H1 (cell line): ENCODE measurements around the gene UBN1. TPM values are rescaled to one million over a fixed set of nuclear protein-coding genes. Genes with fewer than 3 reads are reported as not detected.

Experiments
- CTCF ChIA-PET: fragments of 300-600 bp; sonication (Branson Sonifier 250); formaldehyde crosslinking; loops from one replicate; lab custom pipeline; 2021; ENCODE audit not compliant: partially characterized antibody; lab: Charles Lee
- POLR2A ChIA-PET: fragments of 300-600 bp; sonication (Branson Sonifier 250); formaldehyde crosslinking; loops from one replicate; lab custom pipeline; 2021; ENCODE audit warnings: inconsistent platforms; ENCODE audit not compliant: partially characterized antibody; lab: Charles Lee
- DNase-seq, 2 experiments: peaks; one replicate each; pipeline versions ENCODE4 v3.0.0 to v3.0.0-alpha.2; 2010 to 2022; ENCODE audit warnings: low spot score in 2 of 2, low read depth in 1 of 2, mixed read lengths in 1 of 2
- FAIRE-seq: peaks from 2 replicates; lab custom pipeline; 2011; peaks lifted over from hg19 to GRCh38; lab: Jason Lieb, UNC
- H2AFZ ChIP-seq: 2 replicates; pipeline ENCODE4 v1.8.1; 2012; ENCODE audit warnings: low read length, inconsistent platforms
- H2AK5ac ChIP-seq: 2 replicates; pipeline ENCODE4 v1.6.1; 2013; ENCODE audit warnings: low read depth, low read length
- H2BK120ac ChIP-seq: replicated peaks from 2 replicates; pipeline ENCODE3; 2013; ENCODE audit warnings: low read depth, low read length, inconsistent platforms
- H2BK12ac ChIP-seq: 2 replicates; pipeline ENCODE4 v1.6.1; 2013; ENCODE audit warnings: low read depth, low read length
- H2BK15ac ChIP-seq: 2 replicates; pipeline ENCODE4 v1.6.1; 2013; ENCODE audit warnings: low read length
- H2BK20ac ChIP-seq: 2 replicates; pipeline ENCODE4 v1.6.1; 2013; ENCODE audit warnings: low read length
- H2BK5ac ChIP-seq: 2 replicates; pipeline ENCODE4 v1.6.1; 2013; ENCODE audit warnings: low read depth, low read length
- H3K14ac ChIP-seq: 2 replicates; pipeline ENCODE4 v1.6.1; 2013; ENCODE audit warnings: inconsistent platforms; ENCODE audit not compliant: insufficient read length
- H3K18ac ChIP-seq: 2 replicates; pipeline ENCODE4 v1.6.1; 2013; ENCODE audit warnings: low read length; ENCODE audit errors: extremely low read depth
- H3K23ac ChIP-seq: 2 replicates; pipeline ENCODE4 v1.6.1; 2013; ENCODE audit warnings: inconsistent platforms; ENCODE audit not compliant: insufficient read length
- H3K23me2 ChIP-seq: 2 replicates; pipeline ENCODE4 v1.6.1; 2013; ENCODE audit warnings: low read depth, low read length
- H3K27ac ChIP-seq: 2 replicates; pipeline ENCODE4 v1.6.1; 2011; ENCODE audit warnings: low read depth, low read length, inconsistent platforms
- H3K27me3 ChIP-seq, 4 experiments: replicated peaks in 1 of 4; 1 replicate in 1 of 4; 2 replicates in 3 of 4; pipeline versions ENCODE4 v1.6.1 to v1.8.1; 2011 to 2013; ENCODE audit warnings: low read length in 3 of 4, mild to moderate bottlenecking in 3 of 4, inconsistent platforms in 2 of 4, mixed read lengths in 2 of 4, moderate library complexity in 1 of 4; ENCODE audit not compliant: control insufficient read depth in 3 of 4, insufficient read depth in 3 of 4; ENCODE audit errors: extremely low read depth in 1 of 4
- H3K36me3 ChIP-seq, 4 experiments: 2 replicates each; pipeline versions ENCODE4 v1.6.1 to v1.8.1; 2011 to 2013; ENCODE audit warnings: mild to moderate bottlenecking in 4 of 4, low read length in 3 of 4, moderate library complexity in 2 of 4, control low read depth in 1 of 4, inconsistent platforms in 1 of 4; ENCODE audit not compliant: insufficient read depth in 4 of 4, control insufficient read depth in 2 of 4
- H3K4ac ChIP-seq: replicated peaks from 2 replicates; pipeline ENCODE3; 2013; ENCODE audit warnings: low read length, low read depth, mixed read lengths, inconsistent platforms; ENCODE audit not compliant: insufficient read length
- H3K4me1 ChIP-seq, 4 experiments: replicated peaks in 1 of 4; 1 replicate in 1 of 4; 2 replicates in 3 of 4; pipeline versions ENCODE4 v1.6.1 to v1.8.1; 2011 to 2013; ENCODE audit warnings: low read length in 3 of 4, inconsistent platforms in 2 of 4, mixed read lengths in 1 of 4; ENCODE audit not compliant: insufficient read depth in 4 of 4, control insufficient read depth in 3 of 4
- H3K4me2 ChIP-seq, 2 experiments: 2 replicates each; pipeline versions ENCODE4 v1.6.1 to v1.8.1; 2011 to 2013; ENCODE audit warnings: low read depth in 2 of 2, low read length in 2 of 2, control low read depth in 1 of 2, inconsistent platforms in 1 of 2, mild to moderate bottlenecking in 1 of 2; ENCODE audit not compliant: insufficient read depth in 1 of 2
- H3K4me3 ChIP-seq, 4 experiments: fragments of 200-600, 300-600 bp in 1 of 4; sonication (generic), shearing (Covaris generic), sonication (Bioruptor Twin) in 1 of 4; 2 replicates each; pipeline versions ENCODE4 v1.5.1 to v1.8.1; 2011 to 2016; ENCODE audit warnings: low read length in 4 of 4, low read depth in 3 of 4, control low read depth in 2 of 4, inconsistent platforms in 2 of 4, mild to moderate bottlenecking in 2 of 4, mixed read lengths in 1 of 4, moderate library complexity in 1 of 4; ENCODE audit not compliant: insufficient read depth in 2 of 4; ENCODE audit errors: extremely low read depth in 1 of 4
- H3K56ac ChIP-seq: replicated peaks from 2 replicates; pipeline ENCODE3; 2013; ENCODE audit warnings: low read depth, mild to moderate bottlenecking, mixed read lengths, low read length, inconsistent platforms; ENCODE audit not compliant: insufficient read length
- H3K79me1 ChIP-seq: 2 replicates; pipeline ENCODE4 v1.6.1; 2013; ENCODE audit warnings: low read depth, low read length, control low read depth
- H3K79me2 ChIP-seq, 2 experiments: 2 replicates each; pipeline versions ENCODE4 v1.6.1 to v1.8.1; 2012 to 2013; ENCODE audit warnings: low read length in 2 of 2, mild to moderate bottlenecking in 2 of 2, inconsistent platforms in 1 of 2; ENCODE audit not compliant: insufficient read depth in 2 of 2, control insufficient read depth in 1 of 2
- H3K9ac ChIP-seq, 4 experiments: replicated peaks in 1 of 4; 1 replicate in 1 of 4; 2 replicates in 3 of 4; pipeline versions ENCODE4 v1.6.1 to v1.8.1; 2011 to 2013; ENCODE audit warnings: low read depth in 3 of 4, low read length in 3 of 4, control low read depth in 2 of 4, mild to moderate bottlenecking in 2 of 4, moderate library complexity in 2 of 4, inconsistent platforms in 1 of 4; ENCODE audit errors: extremely low read depth in 1 of 4
- H3K9me3 ChIP-seq, 2 experiments: 2 replicates each; pipeline versions ENCODE4 v1.6.1 to v1.8.1; 2012 to 2013; ENCODE audit warnings: mild to moderate bottlenecking in 2 of 2, moderate library complexity in 2 of 2, control low read depth in 1 of 2, inconsistent platforms in 1 of 2, low read depth in 1 of 2, low read length in 1 of 2, mixed read lengths in 1 of 2; ENCODE audit not compliant: insufficient read depth in 2 of 2
- H4K20me1 ChIP-seq, 2 experiments: replicated peaks in 1 of 2; 2 replicates each; pipeline versions ENCODE3 to v1.8.1; 2011 to 2013; ENCODE audit warnings: inconsistent platforms in 2 of 2, low read length in 2 of 2, mild to moderate bottlenecking in 1 of 2; ENCODE audit not compliant: insufficient read depth in 2 of 2, control insufficient read depth in 1 of 2
- H4K5ac ChIP-seq: 2 replicates; pipeline ENCODE4 v1.6.1; 2013; ENCODE audit warnings: low read length, low read depth, mixed read lengths, inconsistent platforms; ENCODE audit not compliant: insufficient read length
- H4K8ac ChIP-seq: 2 replicates; pipeline ENCODE4 v1.8.0; 2013; ENCODE audit warnings: mild to moderate bottlenecking, moderate library complexity, low read length, inconsistent platforms; ENCODE audit not compliant: insufficient read depth; ENCODE audit errors: extremely low read depth
- H4K91ac ChIP-seq: replicated peaks from 2 replicates; pipeline ENCODE3; 2013; ENCODE audit warnings: low read length, mixed read lengths, inconsistent platforms; ENCODE audit not compliant: insufficient read length
- CBX5 ChIP-seq: fragments of 300-800, 300-1000 bp; sonication (generic); IDR thresholded peaks from 2 replicates; pipeline ENCODE4 v1.7.1; 2016; ENCODE audit warnings: antibody characterized with exemption, low read length, low read depth
- CTBP2 ChIP-seq: IDR thresholded peaks from 2 replicates; pipeline ENCODE4 v1.7.0; 2011; ENCODE audit warnings: borderline replicate concordance, mild to moderate bottlenecking, moderate library complexity, mixed read lengths, low read length; ENCODE audit not compliant: insufficient read depth, insufficient read length
- GABPA ChIP-seq: IDR thresholded peaks from 2 replicates; pipeline ENCODE4 v1.6.1; 2011; ENCODE audit warnings: mild to moderate bottlenecking, low read length, moderate library complexity, borderline replicate concordance; ENCODE audit not compliant: insufficient read depth
- GTF2F1 ChIP-seq: IDR thresholded peaks from 2 replicates; pipeline ENCODE4 v1.6.1; 2012; ENCODE audit warnings: low read depth, low read length, improper control_type of control experiment, borderline replicate concordance
- KDM4A ChIP-seq: IDR thresholded peaks from one replicate; pipeline ENCODE4 v1.7.1; 2012; ENCODE audit warnings: low read depth, mild to moderate bottlenecking, moderate library complexity, low read length, inconsistent platforms; ENCODE audit not compliant: severe bottlenecking
- MAX ChIP-seq: IDR thresholded peaks from 2 replicates; pipeline ENCODE4 v1.6.1; 2012; ENCODE audit warnings: inconsistent platforms
- NANOG ChIP-seq: IDR thresholded peaks from 2 replicates; pipeline ENCODE4 v1.6.1; 2011; ENCODE audit warnings: low read length, low read depth, mild to moderate bottlenecking, inconsistent platforms; ENCODE audit not compliant: insufficient read depth, poor library complexity, severe bottlenecking
- SIRT6 ChIP-seq: IDR thresholded peaks from one replicate; pipeline ENCODE4 v1.7.1; 2012; ENCODE audit warnings: low read length, inconsistent platforms
- WGBS, 2 experiments: shearing (Covaris generic) in 1 of 2; methylation state at CpG; one replicate each; pipeline versions ENCODE4 v1.1.6 to v1.1.7; 2013 to 2015; ENCODE audit warnings: low lambda C conversion rate in 2 of 2, mixed read lengths in 2 of 2, inconsistent platforms in 1 of 2, low coverage in 1 of 2, missing lambda C conversion rate in 1 of 2; ENCODE audit not compliant: insufficient replicate concordance in 2 of 2, insufficient coverage in 1 of 2, insufficient read length in 1 of 2; ENCODE audit errors: extremely low coverage in 1 of 2, missing lambda C conversion rate in 1 of 2; 5-methylcytosine and 5-hydroxymethylcytosine counted together
- polyA plus RNA-seq, 7 experiments: library from polyadenylated mRNA; depleted of rRNA in 3 of 7; stranded (reverse) in 5 of 7; unstranded in 2 of 7; fragments of >200 nt in 5 of 7; fragments of 200-250 nt in 2 of 7; gene quantifications; 1 replicate in 5 of 7; 2 replicates in 1 of 7; 4 replicates in 1 of 7; pipeline versions ENCODE4 v1.2.1 to v1.2.3, GENCODE V29; 2011 to 2013; ENCODE audit warnings: missing spikeins in 2 of 7, mixed read lengths in 2 of 7
- total RNA-seq: library from RNA; stranded (reverse); fragmentation: NEBNext Ultra II Directional; extraction: Animal tissue kit (Norgen Biotek cat#: 25700); gene quantifications from 2 replicates; pipeline ENCODE4 v1.2.1, GENCODE V29; 2021
- TF ChIP-seq, protein P1 (sequence below), 3 experiments: IDR thresholded peaks; 1 replicate in 2 of 3; 2 replicates in 1 of 3; pipeline versions ENCODE4 v1.5.1 to v1.6.1; 2011; ENCODE audit warnings: low read length in 3 of 3, mild to moderate bottlenecking in 3 of 3, inconsistent platforms in 2 of 3, low read depth in 1 of 3, moderate library complexity in 1 of 3; ENCODE audit not compliant: insufficient read depth in 1 of 3; ENCODE audit errors: control extremely low read depth in 1 of 3

UBN1 gene
- total and polyA plus RNA-seq, 2 of the 8 experiments (the other 6 are each of a cell fraction or from before 2014, with no cell fraction given): 16.2 to 37.0 TPM

GRCh38 chr16:4920826-4921225 is 73.5 kb downstream of the UBN1 start:
- Histone ChIP-seq H2BK5ac (no peak overlapping the region), H2BK20ac (no peak overlapping the region), H3K4me2 (no peak overlapping the region), H3K9ac (no peak overlapping the region), H4K20me1 (peaks cover 0 to 5% of the 10 kb centered on the region in 2 experiments), H3K36me3 (no peaks in the 10 kb centered on the region), H3K23ac (no peak overlapping the region), H2BK15ac (no peak overlapping the region), H4K5ac (no peak overlapping the region), H3K79me2 (peaks cover 0 to 3% of the 10 kb centered on the region in 2 experiments; a peak in 1 of 4 replicates), H3K9me3 (no peaks in the 10 kb centered on the region), H2BK120ac (no peak overlapping the region), H3K4me1 (peaks cover 0 to 15% (median 7%) of the 10 kb centered on the region in 4 experiments; a peak in 5 of 7 replicates), H2BK12ac (no peak overlapping the region), H3K14ac (no peak overlapping the region), H4K8ac (peak overlapping the region; percentile 35; the same call in 1 of the 2 replicates), H3K27me3 (no peaks in the 10 kb centered on the region; a peak in 1 of 7 replicates), H2AK5ac (no peak overlapping the region), H4K91ac (no peak overlapping the region), H2AFZ (no peak overlapping the region), H3K79me1 (peaks cover 7% of the 10 kb centered on the region), H3K56ac (no peak overlapping the region), H3K23me2 (no peaks in the 10 kb centered on the region), H3K4me3 (no peak overlapping the region), H3K18ac (no peak overlapping the region), H3K4ac (no peak overlapping the region), H3K27ac (no peak overlapping the region)
- FAIRE-seq: no peak
- ChIA-PET POLR2A (interaction anchor here (1.2 to 3.7 kb wide), 5 partner anchors 9 to 23 kb away, joined by 3 to 16 read pairs (median 3); no protein-coding TSS in a partner anchor), CTCF (interaction anchor here (0.8 kb wide), 1 partner anchor 16 kb away, joined by 4 read pairs; the partner anchor contains the start of gene PPL)
- 86% methylated on average over 5 of the region's 5 CpGs; no CpG with 5 or more reads in 1 of the 2 experiments for WGBS, 2 experiments
- DNase-seq: no peak
- no peak for TF ChIP-seq SIRT6
- TF ChIP-seq KDM4A: no peak
- no peak for TF ChIP-seq CBX5
- no peak for TF ChIP-seq GABPA
- TF ChIP-seq MAX: no peak
- TF ChIP-seq GTF2F1: no peak
- TF ChIP-seq, protein P1, sequence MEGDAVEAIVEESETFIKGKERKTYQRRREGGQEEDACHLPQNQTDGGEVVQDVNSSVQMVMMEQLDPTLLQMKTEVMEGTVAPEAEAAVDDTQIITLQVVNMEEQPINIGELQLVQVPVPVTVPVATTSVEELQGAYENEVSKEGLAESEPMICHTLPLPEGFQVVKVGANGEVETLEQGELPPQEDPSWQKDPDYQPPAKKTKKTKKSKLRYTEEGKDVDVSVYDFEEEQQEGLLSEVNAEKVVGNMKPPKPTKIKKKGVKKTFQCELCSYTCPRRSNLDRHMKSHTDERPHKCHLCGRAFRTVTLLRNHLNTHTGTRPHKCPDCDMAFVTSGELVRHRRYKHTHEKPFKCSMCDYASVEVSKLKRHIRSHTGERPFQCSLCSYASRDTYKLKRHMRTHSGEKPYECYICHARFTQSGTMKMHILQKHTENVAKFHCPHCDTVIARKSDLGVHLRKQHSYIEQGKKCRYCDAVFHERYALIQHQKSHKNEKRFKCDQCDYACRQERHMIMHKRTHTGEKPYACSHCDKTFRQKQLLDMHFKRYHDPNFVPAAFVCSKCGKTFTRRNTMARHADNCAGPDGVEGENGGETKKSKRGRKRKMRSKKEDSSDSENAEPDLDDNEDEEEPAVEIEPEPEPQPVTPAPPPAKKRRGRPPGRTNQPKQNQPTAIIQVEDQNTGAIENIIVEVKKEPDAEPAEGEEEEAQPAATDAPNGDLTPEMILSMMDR (IDR thresholded peaks at IDR 0.05; ENCODE audit: control extremely low read depth in 1 of 3, insufficient read depth in 1 of 3, low read depth in 1 of 3, low read length in 3 of 3): no peak
- TF ChIP-seq CTBP2: no peak
- TF ChIP-seq NANOG: no peak
